Measurements from ENCODE around the gene PLAU.

DNA sequence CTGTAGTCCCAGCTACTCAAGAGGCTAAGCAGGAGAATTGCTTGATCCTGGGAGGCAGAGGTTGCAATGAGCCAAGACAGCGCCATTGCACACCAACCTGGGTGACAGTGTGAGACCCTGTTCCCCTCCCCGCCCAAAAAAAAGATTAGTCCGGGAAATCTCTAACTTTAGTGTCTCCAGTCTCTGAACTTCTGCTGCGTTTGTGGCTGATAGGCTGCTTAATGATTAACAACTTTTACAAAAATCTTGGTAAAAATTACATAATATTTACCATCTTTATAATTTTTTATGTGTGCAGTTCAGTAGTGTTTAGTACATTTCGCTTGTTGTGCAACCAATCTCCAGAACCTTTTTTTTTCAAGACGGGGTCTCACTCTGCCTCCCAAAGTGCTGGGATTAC lies 9.7 kb upstream of the PLAU start:
- TF ChIP-seq, protein P1, sequence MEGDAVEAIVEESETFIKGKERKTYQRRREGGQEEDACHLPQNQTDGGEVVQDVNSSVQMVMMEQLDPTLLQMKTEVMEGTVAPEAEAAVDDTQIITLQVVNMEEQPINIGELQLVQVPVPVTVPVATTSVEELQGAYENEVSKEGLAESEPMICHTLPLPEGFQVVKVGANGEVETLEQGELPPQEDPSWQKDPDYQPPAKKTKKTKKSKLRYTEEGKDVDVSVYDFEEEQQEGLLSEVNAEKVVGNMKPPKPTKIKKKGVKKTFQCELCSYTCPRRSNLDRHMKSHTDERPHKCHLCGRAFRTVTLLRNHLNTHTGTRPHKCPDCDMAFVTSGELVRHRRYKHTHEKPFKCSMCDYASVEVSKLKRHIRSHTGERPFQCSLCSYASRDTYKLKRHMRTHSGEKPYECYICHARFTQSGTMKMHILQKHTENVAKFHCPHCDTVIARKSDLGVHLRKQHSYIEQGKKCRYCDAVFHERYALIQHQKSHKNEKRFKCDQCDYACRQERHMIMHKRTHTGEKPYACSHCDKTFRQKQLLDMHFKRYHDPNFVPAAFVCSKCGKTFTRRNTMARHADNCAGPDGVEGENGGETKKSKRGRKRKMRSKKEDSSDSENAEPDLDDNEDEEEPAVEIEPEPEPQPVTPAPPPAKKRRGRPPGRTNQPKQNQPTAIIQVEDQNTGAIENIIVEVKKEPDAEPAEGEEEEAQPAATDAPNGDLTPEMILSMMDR (IDR thresholded peaks at IDR 0.05) = no peak
- no peak for TF ChIP-seq POLR2A (IDR thresholded peaks at IDR 0.05)

Measured in upper lobe of left lung (tissue), 4 donors.